WI38 (cell line): ENCODE results near the gene CRYBA2.

Source experiments
- H3K4me3 ChIP-seq: 2 replicates; pipeline ENCODE4 v1.5.1; 2011; ENCODE audit warnings: low read depth, mild to moderate bottlenecking, control low read depth, low read length
- CTCF ChIP-seq: IDR thresholded peaks from 2 replicates; pipeline ENCODE4 v1.5.1; 2012; ENCODE audit warnings: low read depth, mild to moderate bottlenecking, control low read depth, low read length

Gene CRYBA2

GRCh38 chr2:218961229-218961628 lies 32.0 kb downstream of the CRYBA2 start:
- H3K4me3 ChIP-seq: no peak overlapping the region
- TF ChIP-seq CTCF: no peak

- H3K4me3 ChIP-seq: no peak overlapping the region
- TF ChIP-seq CTCF: no peak
Measured at GRCh38 chr2:218960309-218961165, 32.7 kb downstream of the CRYBA2 start.

- TF ChIP-seq CTCF: no peak
- peak overlapping the region; percentile 16; the same call in 1 of the 2 replicates for H3K4me3 ChIP-seq
Measured at GRCh38 chr2:218959761-218960308, 33.4 kb downstream of the CRYBA2 start.

- TF ChIP-seq CTCF: no peak
- peak within 1 kb of the TSS; percentile 27; the same call in 1 of the 2 replicates for H3K4me3 ChIP-seq
Measured at GRCh38 chr2:218959141-218959731, 34.0 kb downstream of the CRYBA2 start, which contains the start of gene CDK5R2. Gene CDK5R2, plus strand, starts transcription at chr2:218959666. Its CDS starts 155 bp downstream, at chr2:218959821.

- TF ChIP-seq CTCF: no peak
- no peak overlapping the region for H3K4me3 ChIP-seq
Measured at GRCh38 chr2:218958276-218958675, 34.9 kb downstream of the CRYBA2 start.

- no peak overlapping the region for H3K4me3 ChIP-seq
- no peak for TF ChIP-seq CTCF
Measured at GRCh38 chr2:218957671-218958070, 35.6 kb downstream of the CRYBA2 start.

- no peak overlapping the region for H3K4me3 ChIP-seq
- TF ChIP-seq CTCF: no peak
Measured at GRCh38 chr2:218956039-218956438, 37.2 kb downstream of the CRYBA2 start.
